Body of pancreas (tissue), 4 donors: ENCODE data around the gene SAMD14. TPM values are rescaled to one million over a fixed set of nuclear protein-coding genes. Genes with fewer than 3 reads are reported as not detected.

Experiments used
- ATAC-seq: fragments of 150-250 bp; one replicate; pipeline ENCODE4 v1.9.1; 2016
- DNase-seq, 4 donors: peaks; one replicate each; pipeline ENCODE4 v3.0.0-alpha.2; 2019
- H3K27ac ChIP-seq, 4 donors: fragments of 200-600 bp; sonication (generic); 1 replicate in 3 of 4; 2 replicates in 1 of 4; pipeline versions ENCODE4 v1.5.1 to v1.6.1; 2016 to 2019; ENCODE audit warnings: mild to moderate bottlenecking in 1 of 4, mixed read lengths in 1 of 4, moderate library complexity in 1 of 4
- H3K27me3 ChIP-seq, 2 donors: fragments of 200-600 bp; sonication (generic); one replicate each; pipeline ENCODE4 v1.6.0; 2016; ENCODE audit warnings: mild to moderate bottlenecking in 1 of 2
- H3K36me3 ChIP-seq, 2 donors: fragments of 200-600 bp; sonication (generic); replicated peaks in 1 of 2; 2 replicates each; pipeline ENCODE4 v1.5.1; 2016; ENCODE audit warnings: low read depth in 2 of 2; ENCODE audit not compliant: insufficient read depth in 1 of 2
- H3K4me1 ChIP-seq: fragments of 200-600 bp; sonication (generic); one replicate; pipeline ENCODE4 v1.6.0; 2016
- H3K4me3 ChIP-seq, 2 donors: fragments of 200-600 bp; sonication (generic); 1 replicate in 1 of 2; 2 replicates in 1 of 2; pipeline ENCODE4 v1.5.1; 2016 to 2019
- H3K9me3 ChIP-seq, 3 donors: fragments of 200-600 bp; sonication (generic); 1 replicate in 2 of 3; 2 replicates in 1 of 3; pipeline ENCODE4 v1.5.1; 2016
- CTCF ChIP-seq, 7 experiments: fragments of 450-650 bp in 4 of 7; fragments of 200-600 bp in 3 of 7; sonication (generic) in 3 of 7; IDR thresholded peaks; one replicate each; pipeline ENCODE4 v1.5.1; 2016 to 2019; ENCODE audit warnings: antibody characterized with exemption in 7 of 7
- POLR2A ChIP-seq, 3 donors: fragments of 450-650 bp; IDR thresholded peaks; one replicate each; pipeline ENCODE4 v1.6.1; 2016; ENCODE audit warnings: antibody characterized with exemption in 3 of 3, mild to moderate bottlenecking in 2 of 3
- WGBS, 2 donors: methylation state at CpG; one replicate each; pipeline ENCODE4 v1.1.5; 2017; 5-methylcytosine and 5-hydroxymethylcytosine counted together
- intact Hi-C: fragments of 100-400 bp; cut with DNase I; formaldehyde crosslinking; loops from one replicate; pipeline ENCODE4 v1.15.1; 2023
- total RNA-seq, 2 donors: library from RNA; depleted of rRNA; stranded (reverse); fragments of >200 nt; gene quantifications; one replicate each; pipeline ENCODE4 v1.1.0, GENCODE V29; 2016

SAMD14 gene
- total RNA-seq, 2 donors from 2014 or later = not detected

GRCh38 chr17:50137042-50137441 is 7.1 kb upstream of the SAMD14 start:
- H3K4me1 ChIP-seq = peaks cover 10% of the 10 kb centered on the region
- no peaks in the 10 kb centered on the region for H3K9me3 ChIP-seq
- intact Hi-C loops = no loop called here
- H3K27ac ChIP-seq = no peak overlapping the region
- no peak for ATAC-seq
- no peaks in the 10 kb centered on the region for H3K27me3 ChIP-seq
- peaks cover 15 to 24% of the 10 kb centered on the region in 2 donors for H3K36me3 ChIP-seq
- TF ChIP-seq CTCF (IDR thresholded peaks at IDR 0.05) (no peak), POLR2A (IDR thresholded peaks at IDR 0.05) (no peak)
- H3K4me3 ChIP-seq = no peak overlapping the region
- DNase-seq = no peak
- WGBS, 2 donors = 96% methylated on average over 4 of the region's 4 CpGs

- no peak for TF ChIP-seq CTCF (IDR thresholded peaks at IDR 0.05)
- TF ChIP-seq POLR2A (IDR thresholded peaks at IDR 0.05) = no peak
- Histone ChIP-seq H3K4me1 (peaks cover 10% of the 10 kb centered on the region), H3K27ac (no peak overlapping the region), H3K36me3 (peaks cover 15 to 21% of the 10 kb centered on the region in 2 donors), H3K9me3 (no peaks in the 10 kb centered on the region), H3K4me3 (no peak overlapping the region), H3K27me3 (no peaks in the 10 kb centered on the region)
- no peak for ATAC-seq
- no peak for DNase-seq
- WGBS, 2 donors = 93 to 95% methylated on average over 10 to 11 of the region's 11 CpGs
- intact Hi-C loops = no loop called here
Observed at GRCh38 chr17:50136096-50136687, 6.2 kb upstream of the SAMD14 start.

- DNase-seq = peak in 2 of 4 donors; percentile 37 to 43
- TF ChIP-seq POLR2A (IDR thresholded peaks at IDR 0.05) (no peak), CTCF (IDR thresholded peaks at IDR 0.05) (no peak)
- Histone ChIP-seq H3K4me3 (no peak overlapping the region), H3K27me3 (no peaks in the 10 kb centered on the region), H3K9me3 (no peaks in the 10 kb centered on the region), H3K27ac (no peak overlapping the region), H3K36me3 (peaks cover 15 to 20% of the 10 kb centered on the region in 2 donors), H3K4me1 (peaks cover 15% of the 10 kb centered on the region)
- intact Hi-C loops = no loop called here
- 88% methylated on average over 7 to 15 of the region's 16 CpGs for WGBS, 2 donors
- ATAC-seq = no peak
Observed at GRCh38 chr17:50135316-50136095, 5.5 kb upstream of the SAMD14 start.

- DNase-seq (no peak), ATAC-seq (no peak)
- 77 to 84% methylated on average over 12 to 14 of the region's 16 CpGs for WGBS, 2 donors
- Histone ChIP-seq H3K4me3 (no peak overlapping the region), H3K9me3 (no peaks in the 10 kb centered on the region), H3K36me3 (peaks cover 12 to 18% of the 10 kb centered on the region in 2 donors), H3K27me3 (peaks cover 0 to 3% of the 10 kb centered on the region in 2 donors), H3K27ac (no peak overlapping the region), H3K4me1 (peaks cover 24% of the 10 kb centered on the region)
- intact Hi-C loops = no loop called here
- TF ChIP-seq POLR2A (IDR thresholded peaks at IDR 0.05) (no peak), CTCF (IDR thresholded peaks at IDR 0.05) (no peak)
Observed at GRCh38 chr17:50134206-50135110, 4.5 kb upstream of the SAMD14 start.
